B cell (primary cell): ENCODE data around the gene ESYT3. TPM values are rescaled to one million over a fixed set of nuclear protein-coding genes. Genes with fewer than 3 reads are reported as not detected.

Experiments used
- ATAC-seq: fragments of 200-7000 bp; cut with Tn5 transposase; one replicate; pipeline ENCODE4 v1.10.0; 2021; ENCODE audit warnings: low read depth, mild to moderate bottlenecking, moderate number of reproducible peaks, moderate library complexity
- CTCF ChIA-PET: fragments of 350-600 bp; sonication (Branson Sonifier 250); formaldehyde crosslinking; loops from one replicate; lab custom pipeline; 2021; ENCODE audit warnings: antibody characterized with exemption, inconsistent platforms; lab: Charles Lee
- POLR2A ChIA-PET: fragments of 350-600 bp; sonication (Branson Sonifier 250); formaldehyde crosslinking; loops from one replicate; lab custom pipeline; 2021; ENCODE audit warnings: antibody characterized with exemption; lab: Charles Lee
- DNase-seq: peaks from one replicate; pipeline ENCODE4 v3.0.0; 2013
- H2AFZ ChIP-seq: 2 replicates; pipeline ENCODE4 v1.6.1; 2012; ENCODE audit warnings: mild to moderate bottlenecking, low read depth, low read length; ENCODE audit not compliant: insufficient read depth, poor library complexity, severe bottlenecking
- H3K27ac ChIP-seq, 2 donors: 1 replicate in 1 of 2; 2 replicates in 1 of 2; pipeline ENCODE4 v1.5.1; 2012 to 2013; ENCODE audit warnings: low read length in 2 of 2, mild to moderate bottlenecking in 2 of 2, moderate library complexity in 1 of 2
- H3K27me3 ChIP-seq, 4 experiments: fragments of 200-600 bp in 1 of 4; sonication (generic) in 1 of 4; replicated peaks in 1 of 4; 1 replicate in 2 of 4; 2 replicates in 2 of 4; pipeline versions ENCODE4 v1.6.1 to v1.7.0; 2013 to 2016; ENCODE audit warnings: low read length in 3 of 4, mild to moderate bottlenecking in 2 of 4, mixed read lengths in 1 of 4, moderate library complexity in 1 of 4; ENCODE audit not compliant: insufficient read depth in 4 of 4, control insufficient read depth in 3 of 4; ENCODE audit errors: control extremely low read depth in 1 of 4
- H3K36me3 ChIP-seq, 2 experiments: replicated peaks in 1 of 2; 1 replicate in 1 of 2; 2 replicates in 1 of 2; pipeline versions ENCODE4 v1.6.1 to v1.7.1; 2013; ENCODE audit warnings: low read length in 1 of 2; ENCODE audit not compliant: insufficient read depth in 2 of 2, control insufficient read depth in 1 of 2; ENCODE audit errors: control extremely low read depth in 1 of 2, extremely low read depth in 1 of 2
- H3K4me1 ChIP-seq, 2 donors: fragments of 200-600 bp in 1 of 2; sonication (generic) in 1 of 2; 1 replicate in 1 of 2; 2 replicates in 1 of 2; pipeline versions ENCODE4 v1.5.1 to v1.6.1; 2013 to 2017; ENCODE audit warnings: low read length in 2 of 2; ENCODE audit not compliant: control insufficient read depth in 2 of 2, insufficient read depth in 2 of 2
- H3K4me2 ChIP-seq: replicated peaks from 2 replicates; pipeline ENCODE3; 2012; ENCODE audit warnings: mild to moderate bottlenecking, low read depth, low read length; ENCODE audit not compliant: poor library complexity, severe bottlenecking
- H3K4me3 ChIP-seq, 5 experiments: fragments of 200-600 bp in 1 of 5; sonication (generic) in 1 of 5; 1 replicate in 3 of 5; 2 replicates in 2 of 5; pipeline versions ENCODE4 v1.5.1 to v1.7.0; 2011 to 2016; ENCODE audit warnings: low read length in 4 of 5, mild to moderate bottlenecking in 4 of 5, low read depth in 2 of 5, control low read depth in 1 of 5, moderate library complexity in 1 of 5; ENCODE audit not compliant: insufficient read depth in 1 of 5; ENCODE audit errors: control extremely low read depth in 1 of 5, extremely low read depth in 1 of 5
- H3K79me2 ChIP-seq: fragments of 200-600 bp; sonication (generic); one replicate; pipeline ENCODE4 v1.6.0; 2016; ENCODE audit warnings: low read length; ENCODE audit not compliant: control insufficient read depth, insufficient read depth
- H3K9ac ChIP-seq: fragments of 200-600 bp; sonication (generic); 2 replicates; pipeline ENCODE4 v1.6.1; 2017; ENCODE audit warnings: mild to moderate bottlenecking, low read length, moderate library complexity
- H3K9me3 ChIP-seq, 3 donors: one replicate each; pipeline versions ENCODE4 v1.6.1 to v1.7.1; 2013; ENCODE audit warnings: low read length in 2 of 3; ENCODE audit not compliant: control insufficient read depth in 2 of 3, insufficient read depth in 1 of 3; ENCODE audit errors: control extremely low read depth in 1 of 3
- H4K20me1 ChIP-seq: 2 replicates; pipeline ENCODE4 v1.6.0; 2012; ENCODE audit warnings: mild to moderate bottlenecking, low read length; ENCODE audit not compliant: insufficient read depth, control insufficient read depth, poor library complexity, severe bottlenecking
- H3K27ac Mint-ChIP-seq: one replicate; pipeline ENCODE4 v1.8.0; 2021; ENCODE audit warnings: mixed read lengths
- H3K27me3 Mint-ChIP-seq: one replicate; pipeline ENCODE4 v1.8.0; 2021; ENCODE audit warnings: mixed read lengths
- H3K4me1 Mint-ChIP-seq: one replicate; pipeline ENCODE4 v1.8.0; 2021; ENCODE audit warnings: mixed read lengths
- H3K4me3 Mint-ChIP-seq: one replicate; pipeline ENCODE4 v1.8.0; 2021; ENCODE audit warnings: mixed read lengths
- H3K9me3 Mint-ChIP-seq: one replicate; pipeline ENCODE4 v1.8.0; 2022; ENCODE audit warnings: mixed read lengths; ENCODE audit not compliant: insufficient read depth
- CTCF ChIP-seq: fragments of 200-600 bp; IDR thresholded peaks from one replicate; pipeline ENCODE4 v1.8.0; 2022; ENCODE audit warnings: antibody characterized with exemption, mild to moderate bottlenecking
- EZH2 ChIP-seq: IDR thresholded peaks from 2 replicates; pipeline ENCODE4 v1.6.1; 2012; ENCODE audit warnings: borderline replicate concordance, low read depth, mild to moderate bottlenecking, moderate library complexity, low read length; ENCODE audit not compliant: insufficient read depth, poor library complexity, severe bottlenecking
- WGBS: methylation state at CpG from one replicate; pipeline ENCODE4 v1.1.5; 2013; ENCODE audit warnings: missing lambda C conversion rate; ENCODE audit not compliant: insufficient coverage; 5-methylcytosine and 5-hydroxymethylcytosine counted together
- intact Hi-C: fragments of 100-400 bp; cut with micrococcal nuclease; formaldehyde crosslinking; loops from one replicate; pipeline ENCODE4 v1.10.0; 2022
- polyA plus RNA-seq: library from polyadenylated mRNA; depleted of rRNA; stranded (reverse); fragments of >200 nt; gene quantifications from 2 replicates; pipeline ENCODE4 v1.2.3, GENCODE V29; 2012
- total RNA-seq, 2 donors: library from RNA; stranded (reverse); fragments of 120-200 nt in 1 of 2; gene quantifications; 1 replicate in 1 of 2; 2 replicates in 1 of 2; pipeline versions ENCODE4 v1.2.3 to v1.2.4, GENCODE V29; 2013 to 2022

The ESYT3 gene
- total and polyA plus RNA-seq, 2 donors (not counting 1 experiment from before 2014, with no cell fraction given), result not detected

- H3K27me3 ChIP-seq, result peaks cover 0 to 4% (median 0%) of the 10 kb centered on the region in 4 experiments
- no peaks in the 10 kb centered on the region for H3K9me3 ChIP-seq
- DNase-seq (no peak), ATAC-seq (no peak)
- Mint-ChIP-seq H3K27me3 (peaks cover 21% of the 10 kb centered on the region), H3K27ac (no peak overlapping the region), H3K4me3 (no peak overlapping the region), H3K9me3 (no peaks in the 10 kb centered on the region), H3K4me1 (no peaks in the 10 kb centered on the region)
- H3K79me2 ChIP-seq, result no peaks in the 10 kb centered on the region
- no peak overlapping the region for H3K4me3 ChIP-seq
- H3K4me1 ChIP-seq, result no peaks in the 10 kb centered on the region
- intact Hi-C loops, result no loop called here
- no peak overlapping the region for H3K9ac ChIP-seq
- no peaks in the 10 kb centered on the region for H4K20me1 ChIP-seq
- ChIA-PET CTCF (interaction anchor here (1.3 kb wide), 1 partner anchor 442 kb away, joined by 3 read pairs; no protein-coding TSS in a partner anchor), POLR2A (no interaction called here)
- WGBS, result 92% methylated on average over 5 of the region's 6 CpGs
- TF ChIP-seq EZH2, result no peak
- H3K4me2 ChIP-seq, result no peak overlapping the region
- H2AFZ ChIP-seq, result no peak overlapping the region
- no peaks in the 10 kb centered on the region for H3K36me3 ChIP-seq
- no peak overlapping the region for H3K27ac ChIP-seq
Observed at GRCh38 chr3:138474163-138474562, 39.7 kb downstream of the ESYT3 start.

GRCh38 chr3:138476526-138476925 lies 42.1 kb downstream of the ESYT3 start:
- Histone ChIP-seq H3K4me3 (no peak overlapping the region), H3K27ac (no peak overlapping the region), H3K4me2 (no peak overlapping the region), H3K4me1 (no peaks in the 10 kb centered on the region), H2AFZ (no peak overlapping the region), H3K36me3 (no peaks in the 10 kb centered on the region), H4K20me1 (no peaks in the 10 kb centered on the region), H3K9ac (no peak overlapping the region), H3K27me3 (peaks cover 0 to 4% (median 0%) of the 10 kb centered on the region in 4 experiments), H3K9me3 (no peaks in the 10 kb centered on the region), H3K79me2 (no peaks in the 10 kb centered on the region)
- Mint-ChIP-seq H3K27ac (no peak overlapping the region), H3K9me3 (no peaks in the 10 kb centered on the region), H3K27me3 (peaks cover 29% of the 10 kb centered on the region), H3K4me3 (no peak overlapping the region), H3K4me1 (no peaks in the 10 kb centered on the region)
- ChIA-PET CTCF (no interaction called here), POLR2A (no interaction called here)
- DNase-seq, result no peak
- ATAC-seq, result no peak
- WGBS, result no CpG with 5 or more reads among the region's 2 CpGs
- TF ChIP-seq CTCF (no peak), EZH2 (no peak)
- intact Hi-C loops, result no loop called here
